HCT116 (cell line): ENCODE measurements around the gene DTWD2.

Experiments
- POLR2AphosphoS5 ChIP-seq: IDR thresholded peaks from 2 replicates; pipeline ENCODE4 v1.6.1; 2011; ENCODE audit warnings: mild to moderate bottlenecking, low read depth, low read length, moderate library complexity
- TF ChIP-seq, protein P1 (sequence below): IDR thresholded peaks from 2 replicates; pipeline ENCODE4 v1.6.1; 2012
- TF ChIP-seq, protein P2 (sequence below): IDR thresholded peaks from 2 replicates; pipeline ENCODE4 v1.6.1; 2012

DNA sequence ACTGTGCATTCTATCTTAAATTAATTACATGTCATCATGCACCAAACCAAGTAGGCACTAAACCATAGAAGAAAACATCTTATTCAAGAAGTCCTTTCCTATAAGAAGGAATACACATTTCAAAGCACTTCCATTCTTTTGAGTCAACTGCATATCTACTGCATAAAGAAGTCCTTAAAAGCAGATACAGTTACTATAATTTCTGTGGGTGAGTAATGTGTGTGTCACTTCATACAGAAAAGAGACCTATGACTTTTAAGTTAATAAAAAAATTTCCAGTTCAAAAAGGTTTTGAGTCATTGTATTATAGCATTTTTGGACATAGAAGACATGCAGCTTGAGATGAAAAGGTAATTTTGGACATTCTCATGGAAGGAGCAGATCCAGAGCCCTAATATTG lies 125.0 kb downstream of the DTWD2 start:
- TF ChIP-seq, protein P1, sequence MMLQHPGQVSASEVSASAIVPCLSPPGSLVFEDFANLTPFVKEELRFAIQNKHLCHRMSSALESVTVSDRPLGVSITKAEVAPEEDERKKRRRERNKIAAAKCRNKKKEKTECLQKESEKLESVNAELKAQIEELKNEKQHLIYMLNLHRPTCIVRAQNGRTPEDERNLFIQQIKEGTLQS, result no peak
- no peak for TF ChIP-seq POLR2AphosphoS5
- TF ChIP-seq, protein P2, sequence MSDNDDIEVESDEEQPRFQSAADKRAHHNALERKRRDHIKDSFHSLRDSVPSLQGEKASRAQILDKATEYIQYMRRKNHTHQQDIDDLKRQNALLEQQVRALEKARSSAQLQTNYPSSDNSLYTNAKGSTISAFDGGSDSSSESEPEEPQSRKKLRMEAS, result no peak
